ENCODE results near the gene STC2.

- TF ChIP-seq CTCF (IDR thresholded peaks at IDR 0.05), result no peak
- TF ChIP-seq POLR2A (IDR thresholded peaks at IDR 0.05), result no peak
Observed at GRCh38 chr5:173265433-173265832, 62.8 kb downstream of the STC2 start.

All from transverse colon (tissue), 3 donors.